SJSA1 (cell line): ENCODE data around the gene DNMT3B. TPM values are rescaled to one million over a fixed set of nuclear protein-coding genes. Genes with fewer than 3 reads are reported as not detected.

Experiments
- DNase-seq, 2 experiments: peaks; one replicate each; pipeline ENCODE4 v3.0.0-alpha.2; 2015 to 2020; ENCODE audit warnings: low spot score in 2 of 2, low read depth in 1 of 2
- H3K27ac ChIP-seq: fragments of 250-450 bp; sonication (Bioruptor Pico); 2 replicates; pipeline ENCODE4 v1.5.1; 2020; ENCODE audit warnings: mild to moderate bottlenecking, moderate library complexity
- H3K27me3 ChIP-seq: fragments of 250-450 bp; sonication (Bioruptor Pico); replicated peaks from 2 replicates; pipeline ENCODE4 v1.5.1; 2020; ENCODE audit warnings: mild to moderate bottlenecking, moderate library complexity
- H3K36me3 ChIP-seq: fragments of 250-450 bp; sonication (Bioruptor Pico); 2 replicates; pipeline ENCODE4 v1.5.1; 2020; ENCODE audit warnings: mild to moderate bottlenecking
- H3K4me1 ChIP-seq: fragments of 250-450 bp; sonication (Bioruptor Pico); replicated peaks from 2 replicates; pipeline ENCODE4 v1.6.1; 2021; ENCODE audit warnings: mild to moderate bottlenecking
- H3K4me3 ChIP-seq: fragments of 250-450 bp; sonication (Bioruptor Pico); 2 replicates; pipeline ENCODE4 v1.5.1; 2020; ENCODE audit warnings: mild to moderate bottlenecking
- H3K9me3 ChIP-seq: fragments of 250-450 bp; sonication (Bioruptor Pico); replicated peaks from 2 replicates; pipeline ENCODE4 v1.5.1; 2020; ENCODE audit warnings: mild to moderate bottlenecking
- total RNA-seq: library from RNA; depleted of rRNA; stranded (reverse); fragments of >200 nt; shearing (Covaris generic); gene quantifications from 2 replicates; pipeline ENCODE4 v1.2.3, GENCODE V29; 2014

The DNMT3B gene
- total RNA-seq, 1 experiment from 2014 or later = 5.6 TPM

DNA sequence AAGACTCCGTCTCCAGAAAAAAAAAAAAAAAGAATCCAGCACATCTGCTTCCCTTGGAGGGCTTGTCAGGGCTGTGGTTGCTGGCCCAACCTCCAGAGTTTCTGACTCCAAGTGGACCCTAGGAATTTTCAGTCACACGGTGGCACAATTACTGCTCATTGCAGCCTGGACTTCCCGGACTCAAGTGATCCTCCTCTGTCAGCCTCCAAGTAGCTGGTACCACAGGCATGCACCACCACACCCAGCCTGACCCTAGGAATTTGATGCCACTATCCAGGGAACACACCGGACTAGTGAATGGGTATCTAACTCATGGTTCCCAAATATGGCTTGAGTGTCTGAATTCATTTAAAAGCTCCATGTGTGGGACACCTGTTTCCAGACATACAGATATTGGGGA is 47.7 kb downstream of the DNMT3B start:
- Histone ChIP-seq H3K4me1 (no peaks in the 10 kb centered on the region), H3K27me3 (no peaks in the 10 kb centered on the region), H3K27ac (no peak overlapping the region), H3K9me3 (no peaks in the 10 kb centered on the region), H3K4me3 (no peak overlapping the region), H3K36me3 (peaks cover 7% of the 10 kb centered on the region)
- no peak for DNase-seq

DNA sequence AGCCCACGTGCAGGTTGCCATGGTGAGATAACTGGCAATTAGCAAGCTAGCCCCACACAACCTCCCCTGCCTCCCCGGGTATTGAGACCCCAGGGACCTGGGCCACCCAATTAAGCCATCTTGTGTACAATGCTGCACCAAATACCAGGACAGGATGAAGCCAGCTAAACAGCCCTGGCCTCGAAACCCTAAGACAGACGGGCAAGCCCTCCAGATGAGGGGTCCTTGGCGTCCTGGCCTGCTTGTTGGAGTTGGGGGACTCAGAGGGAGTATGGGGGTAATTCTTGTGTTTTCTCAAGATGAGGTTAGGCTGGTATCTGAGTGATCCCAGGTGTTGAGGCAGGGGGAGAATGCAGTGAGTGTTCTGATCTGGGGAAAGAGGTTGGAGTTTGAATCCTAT is 48.8 kb downstream of the DNMT3B start:
- no peaks in the 10 kb centered on the region for H3K9me3 ChIP-seq
- no peak overlapping the region for H3K27ac ChIP-seq
- H3K36me3 ChIP-seq = peaks cover 3% of the 10 kb centered on the region
- no peaks in the 10 kb centered on the region for H3K27me3 ChIP-seq
- no peaks in the 10 kb centered on the region for H3K4me1 ChIP-seq
- DNase-seq = no peak
- no peak overlapping the region for H3K4me3 ChIP-seq

DNA sequence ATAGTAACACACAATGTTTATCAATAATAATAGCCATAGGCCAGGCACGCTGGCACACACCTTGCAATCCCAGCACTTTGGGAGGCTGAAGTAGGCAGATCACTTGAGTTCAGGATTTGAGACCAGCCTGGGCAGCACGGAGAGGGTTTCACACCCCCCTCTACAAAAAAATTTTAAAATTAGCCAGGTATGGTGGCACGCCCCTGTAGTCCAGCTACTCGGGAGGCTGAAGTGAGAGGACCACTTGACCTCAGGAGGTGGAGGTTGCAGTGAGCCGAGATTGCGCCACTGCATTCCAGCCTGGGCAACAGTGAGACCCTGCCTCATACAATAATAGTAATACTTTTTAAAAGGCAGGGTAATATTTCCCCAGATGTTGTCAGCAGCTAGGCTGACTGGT is 49.7 kb downstream of the DNMT3B start:
- no peak for DNase-seq
- no peak overlapping the region for H3K27ac ChIP-seq
- no peaks in the 10 kb centered on the region for H3K4me1 ChIP-seq
- no peaks in the 10 kb centered on the region for H3K9me3 ChIP-seq
- H3K27me3 ChIP-seq = no peaks in the 10 kb centered on the region
- H3K36me3 ChIP-seq = peaks cover 3% of the 10 kb centered on the region
- no peak overlapping the region for H3K4me3 ChIP-seq

GRCh38 chr20:32819992-32820697 is 58.0 kb downstream of the DNMT3B start:
- H3K36me3 ChIP-seq = peaks cover 24% of the 10 kb centered on the region
- peak overlapping the region; percentile 82 for H3K4me3 ChIP-seq
- H3K9me3 ChIP-seq = no peaks in the 10 kb centered on the region
- H3K4me1 ChIP-seq = peaks cover 27% of the 10 kb centered on the region
- peak; percentile 49 to 64 for DNase-seq
- H3K27ac ChIP-seq = peak overlapping the region; percentile 96
- no peaks in the 10 kb centered on the region for H3K27me3 ChIP-seq

- Histone ChIP-seq H3K27me3 (no peaks in the 10 kb centered on the region), H3K36me3 (peaks cover 31% of the 10 kb centered on the region), H3K4me1 (peaks cover 27% of the 10 kb centered on the region), H3K27ac (peak overlapping the region; percentile 96), H3K9me3 (no peaks in the 10 kb centered on the region), H3K4me3 (peak overlapping the region; percentile 82)
- DNase-seq = no peak
Measured at GRCh38 chr20:32820698-32821377, 58.7 kb downstream of the DNMT3B start.

DNA sequence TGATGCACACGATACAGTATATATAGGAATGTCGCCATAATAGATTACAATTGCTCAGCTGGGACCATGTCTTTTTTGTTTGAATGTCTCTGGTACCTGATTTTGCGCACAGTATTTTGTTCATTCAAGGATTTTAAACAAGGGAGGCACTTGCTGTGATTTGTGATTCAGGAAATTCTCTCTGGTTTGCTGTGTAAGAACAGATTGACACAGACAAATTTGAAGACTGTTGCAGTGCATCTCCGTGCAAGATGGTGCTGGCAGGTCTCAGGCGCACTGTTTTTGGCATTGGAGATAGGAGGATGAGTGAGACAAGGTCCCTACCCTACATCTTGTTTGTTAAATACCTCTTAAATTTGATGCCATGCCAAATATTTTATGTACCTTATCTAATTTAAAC is 60.0 kb downstream of the DNMT3B start:
- H3K9me3 ChIP-seq = no peaks in the 10 kb centered on the region
- H3K36me3 ChIP-seq = peaks cover 44% of the 10 kb centered on the region
- H3K4me1 ChIP-seq = peaks cover 27% of the 10 kb centered on the region
- no peak overlapping the region for H3K27ac ChIP-seq
- DNase-seq = no peak
- H3K27me3 ChIP-seq = no peaks in the 10 kb centered on the region
- H3K4me3 ChIP-seq = no peak overlapping the region

- H3K9me3 ChIP-seq = no peaks in the 10 kb centered on the region
- peaks cover 52% of the 10 kb centered on the region for H3K36me3 ChIP-seq
- 0 out of 2 replicates have a peak overlapping the region, but pooled peaks have one; percentile 10 for H3K27ac ChIP-seq
- H3K4me3 ChIP-seq = no peak overlapping the region
- DNase-seq = peak; percentile 30 to 52
- H3K27me3 ChIP-seq = no peaks in the 10 kb centered on the region
- H3K4me1 ChIP-seq = peaks cover 27% of the 10 kb centered on the region
Measured at GRCh38 chr20:32823078-32823477, 60.9 kb downstream of the DNMT3B start.

- no peak for DNase-seq
- Histone ChIP-seq H3K4me3 (no peak overlapping the region), H3K27ac (no peak overlapping the region)
Measured at GRCh38 chr20:32823737-32824588, 61.8 kb downstream of the DNMT3B start.

GRCh38 chr20:32828029-32828680 is 66.0 kb downstream of the DNMT3B start:
- Histone ChIP-seq H3K4me3 (no peak overlapping the region), H3K27me3 (no peaks in the 10 kb centered on the region), H3K36me3 (peaks cover 79% of the 10 kb centered on the region), H3K9me3 (no peaks in the 10 kb centered on the region), H3K27ac (no peak overlapping the region), H3K4me1 (peaks cover 10% of the 10 kb centered on the region)
- no peak for DNase-seq

More at GRCh38 chr20:32823737-32824588, 61.8 kb downstream of the DNMT3B start:
- Histone ChIP-seq H3K4me1 (peaks cover 27% of the 10 kb centered on the region), H3K36me3 (peaks cover 61% of the 10 kb centered on the region), H3K9me3 (no peaks in the 10 kb centered on the region), H3K27me3 (no peaks in the 10 kb centered on the region)

DNA sequence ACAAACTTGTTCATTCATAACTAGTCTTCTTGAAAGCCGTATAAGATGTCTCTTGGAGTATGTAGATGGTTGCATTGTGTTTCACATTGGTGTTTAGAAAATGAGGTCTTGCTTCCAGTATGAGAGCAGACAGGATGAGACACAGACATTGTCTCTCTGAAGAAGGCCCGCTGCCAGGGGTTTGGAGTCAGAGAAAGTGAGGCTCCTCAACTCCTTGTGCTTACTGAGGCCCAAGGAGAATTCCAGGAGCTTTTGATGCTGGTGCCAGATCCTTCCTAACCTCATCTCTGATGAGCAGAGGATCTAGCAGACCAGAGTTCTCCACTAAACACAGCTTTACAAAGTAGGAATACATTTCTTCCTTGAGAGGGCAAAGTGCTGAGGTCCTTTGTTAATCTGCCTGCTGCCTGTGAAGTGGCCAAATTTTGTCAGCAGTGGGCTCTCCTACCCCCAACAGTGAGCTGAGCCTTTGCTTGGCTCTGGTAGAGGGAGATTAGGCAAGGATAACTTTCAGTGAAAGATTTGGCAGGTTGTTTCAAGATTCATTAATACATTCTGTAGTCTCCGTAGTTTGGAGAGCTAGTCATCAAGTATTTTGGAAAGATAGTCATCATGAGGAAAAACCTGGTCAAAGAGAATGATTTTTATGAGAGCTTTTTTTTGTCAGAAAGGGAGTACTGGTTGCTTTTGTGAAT is 67.3 kb downstream of the DNMT3B start:
- H3K27ac ChIP-seq = no peak overlapping the region
- no peaks in the 10 kb centered on the region for H3K9me3 ChIP-seq
- no peak for DNase-seq
- H3K36me3 ChIP-seq = peaks cover 87% of the 10 kb centered on the region
- H3K27me3 ChIP-seq = no peaks in the 10 kb centered on the region
- no peaks in the 10 kb centered on the region for H3K4me1 ChIP-seq
- H3K4me3 ChIP-seq = no peak overlapping the region

DNA sequence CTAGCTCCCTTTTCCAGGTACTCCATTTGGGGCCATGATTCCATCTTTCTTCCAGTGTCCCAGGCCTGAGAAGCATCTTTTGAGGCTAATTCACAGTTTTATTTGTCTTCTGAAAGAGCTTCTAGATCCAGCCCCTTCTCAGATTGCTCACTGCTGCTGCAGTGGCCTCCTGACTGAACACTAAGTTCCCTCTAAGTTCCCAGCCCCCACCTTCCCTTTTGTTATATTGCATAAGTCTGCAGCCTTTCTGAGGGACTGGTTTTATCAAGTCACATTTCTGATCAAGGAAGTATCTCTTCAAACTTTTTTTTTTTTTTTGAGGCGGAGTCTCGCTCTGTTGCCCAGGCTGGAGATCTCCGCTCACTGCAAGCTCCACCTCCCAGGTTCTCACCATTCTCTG is 68.3 kb downstream of the DNMT3B start:
- no peak overlapping the region for H3K27ac ChIP-seq
- peaks cover 89% of the 10 kb centered on the region for H3K36me3 ChIP-seq
- no peak for DNase-seq
- H3K4me3 ChIP-seq = no peak overlapping the region
- no peaks in the 10 kb centered on the region for H3K27me3 ChIP-seq
- no peaks in the 10 kb centered on the region for H3K4me1 ChIP-seq
- H3K9me3 ChIP-seq = no peaks in the 10 kb centered on the region

GRCh38 chr20:32831982-32832381 is 69.8 kb downstream of the DNMT3B start:
- DNase-seq = no peak
- Histone ChIP-seq H3K4me3 (no peak overlapping the region), H3K9me3 (no peaks in the 10 kb centered on the region), H3K36me3 (peaks cover 90% of the 10 kb centered on the region), H3K27ac (no peak overlapping the region), H3K4me1 (no peaks in the 10 kb centered on the region), H3K27me3 (no peaks in the 10 kb centered on the region)

DNA sequence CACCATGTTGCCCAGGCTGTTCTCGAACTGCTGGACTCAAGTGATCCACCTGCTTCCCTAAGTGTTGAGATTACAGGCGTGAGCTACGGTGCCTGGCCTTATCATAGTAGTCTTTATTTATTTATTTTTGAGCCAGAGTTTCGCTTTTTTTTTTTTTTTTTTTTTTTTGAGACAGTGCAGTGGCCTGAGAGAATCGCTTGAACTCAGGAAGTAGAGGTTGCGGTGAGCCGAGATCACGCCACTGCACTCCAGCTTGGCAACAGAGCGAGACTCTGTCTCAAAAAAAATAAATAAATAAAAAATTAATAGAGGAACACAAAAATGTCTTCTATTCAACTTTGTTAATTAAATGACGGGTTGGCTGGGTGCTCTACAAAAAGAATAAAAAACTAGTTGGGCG is 70.5 kb downstream of the DNMT3B start:
- no peaks in the 10 kb centered on the region for H3K9me3 ChIP-seq
- peaks cover 90% of the 10 kb centered on the region for H3K36me3 ChIP-seq
- DNase-seq = no peak
- no peak overlapping the region for H3K27ac ChIP-seq
- H3K4me3 ChIP-seq = no peak overlapping the region
- H3K4me1 ChIP-seq = no peaks in the 10 kb centered on the region
- H3K27me3 ChIP-seq = no peaks in the 10 kb centered on the region
